ENCODE measurements around the gene INAVA.
A peak's percentile ranks its signal among the peaks of the same experiment; 100 is the strongest.

GRCh38 chr1:200890818-200891773 is 3.6 kb upstream of the INAVA start:
- TF ChIP-seq CTCF (conservative IDR thresholded peaks at IDR 0.05 in 1 of 2, IDR thresholded peaks at IDR 0.05 in 1 of 2; ENCODE audit: low read depth in 1 of 2, low read length in 2 of 2) (peak; percentile 47 to 59), EZH2 (IDR thresholded peaks at IDR 0.05; ENCODE audit: low read length, missing control alignments) (peak; percentile 15)
